Cardiac fibroblast (primary cell): ENCODE data around the gene LRBA.

Experiments used
- DNase-seq, 2 donors: peaks; one replicate each; pipeline versions ENCODE4 v3.0.0 to v3.0.0-alpha.2; 2010; ENCODE audit warnings: low read depth in 2 of 2
- H3K4me3 ChIP-seq, 2 donors: replicated peaks in 1 of 2; 1 replicate in 1 of 2; 2 replicates in 1 of 2; pipeline ENCODE4 v1.5.1; 2011; ENCODE audit warnings: low read depth in 2 of 2, low read length in 2 of 2, mild to moderate bottlenecking in 2 of 2, moderate library complexity in 1 of 2
- TF ChIP-seq, protein P1 (sequence below): IDR thresholded peaks from one replicate; pipeline ENCODE4 v1.5.1; 2011; ENCODE audit warnings: low read depth, mild to moderate bottlenecking, low read length, inconsistent platforms

The LRBA gene

DNA sequence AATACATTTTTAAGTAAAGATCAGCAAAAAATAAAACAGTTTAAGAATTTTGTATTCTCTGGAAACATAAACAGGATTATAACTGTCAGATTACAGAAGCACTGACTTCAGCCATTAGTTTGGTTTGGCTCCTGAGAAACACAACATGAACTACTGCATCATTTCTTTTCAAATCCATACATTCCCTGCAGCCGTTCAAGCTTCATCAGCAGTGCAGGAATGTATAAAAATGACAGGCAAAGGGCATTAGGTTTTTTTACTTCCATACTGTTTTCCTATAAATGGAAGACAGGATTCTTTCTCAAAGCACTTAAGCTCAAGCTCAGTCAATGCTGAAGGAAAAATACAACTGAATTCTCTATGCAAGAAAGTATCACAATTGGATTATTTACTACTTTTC lies 437.3 kb downstream of the LRBA start:
- DNase-seq, result no peak
- TF ChIP-seq, protein P1, sequence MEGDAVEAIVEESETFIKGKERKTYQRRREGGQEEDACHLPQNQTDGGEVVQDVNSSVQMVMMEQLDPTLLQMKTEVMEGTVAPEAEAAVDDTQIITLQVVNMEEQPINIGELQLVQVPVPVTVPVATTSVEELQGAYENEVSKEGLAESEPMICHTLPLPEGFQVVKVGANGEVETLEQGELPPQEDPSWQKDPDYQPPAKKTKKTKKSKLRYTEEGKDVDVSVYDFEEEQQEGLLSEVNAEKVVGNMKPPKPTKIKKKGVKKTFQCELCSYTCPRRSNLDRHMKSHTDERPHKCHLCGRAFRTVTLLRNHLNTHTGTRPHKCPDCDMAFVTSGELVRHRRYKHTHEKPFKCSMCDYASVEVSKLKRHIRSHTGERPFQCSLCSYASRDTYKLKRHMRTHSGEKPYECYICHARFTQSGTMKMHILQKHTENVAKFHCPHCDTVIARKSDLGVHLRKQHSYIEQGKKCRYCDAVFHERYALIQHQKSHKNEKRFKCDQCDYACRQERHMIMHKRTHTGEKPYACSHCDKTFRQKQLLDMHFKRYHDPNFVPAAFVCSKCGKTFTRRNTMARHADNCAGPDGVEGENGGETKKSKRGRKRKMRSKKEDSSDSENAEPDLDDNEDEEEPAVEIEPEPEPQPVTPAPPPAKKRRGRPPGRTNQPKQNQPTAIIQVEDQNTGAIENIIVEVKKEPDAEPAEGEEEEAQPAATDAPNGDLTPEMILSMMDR, result no peak
- no peak overlapping the region for H3K4me3 ChIP-seq

DNA sequence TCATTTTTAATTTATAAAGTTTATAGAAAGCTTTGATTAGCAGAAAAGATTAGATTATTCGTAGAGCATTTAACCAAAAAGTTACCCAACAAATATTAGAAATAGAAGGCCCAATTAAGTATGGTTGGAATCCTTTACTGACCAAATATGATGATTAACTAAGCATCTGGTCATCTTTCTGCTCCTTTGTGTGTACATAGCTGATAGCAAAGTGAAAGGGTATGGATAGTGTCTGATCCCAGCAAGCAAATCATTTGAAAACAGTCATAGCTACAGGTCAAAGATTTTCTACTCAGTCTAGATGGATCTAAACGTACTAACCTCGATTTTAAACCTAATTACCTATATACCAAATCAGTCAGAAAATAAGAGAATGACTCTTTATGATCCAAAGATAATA lies 440.4 kb downstream of the LRBA start:
- no peak overlapping the region for H3K4me3 ChIP-seq
- DNase-seq, result no peak
- TF ChIP-seq, protein P1, result no peak

DNA sequence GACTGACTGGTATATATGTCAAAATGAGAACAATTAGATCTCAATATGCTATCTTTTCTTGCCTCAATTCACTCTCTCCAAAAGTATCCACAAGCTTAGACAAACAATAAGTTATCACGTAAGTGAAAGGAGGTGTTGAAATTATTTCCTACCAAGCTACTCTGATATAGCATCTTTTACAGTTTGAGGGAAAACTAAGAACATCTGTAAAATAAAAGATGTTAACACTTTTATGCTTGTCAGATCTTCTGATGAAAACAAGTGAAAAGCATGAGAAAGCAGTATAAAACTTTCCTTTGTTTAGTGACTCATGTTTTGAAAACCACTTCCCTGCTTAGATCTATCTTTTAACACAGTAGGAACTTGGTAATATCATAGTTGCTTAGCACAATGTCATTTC lies 441.6 kb downstream of the LRBA start:
- TF ChIP-seq, protein P1, result no peak
- DNase-seq, result peak; percentile 28 to 55
- no peak overlapping the region for H3K4me3 ChIP-seq

DNA sequence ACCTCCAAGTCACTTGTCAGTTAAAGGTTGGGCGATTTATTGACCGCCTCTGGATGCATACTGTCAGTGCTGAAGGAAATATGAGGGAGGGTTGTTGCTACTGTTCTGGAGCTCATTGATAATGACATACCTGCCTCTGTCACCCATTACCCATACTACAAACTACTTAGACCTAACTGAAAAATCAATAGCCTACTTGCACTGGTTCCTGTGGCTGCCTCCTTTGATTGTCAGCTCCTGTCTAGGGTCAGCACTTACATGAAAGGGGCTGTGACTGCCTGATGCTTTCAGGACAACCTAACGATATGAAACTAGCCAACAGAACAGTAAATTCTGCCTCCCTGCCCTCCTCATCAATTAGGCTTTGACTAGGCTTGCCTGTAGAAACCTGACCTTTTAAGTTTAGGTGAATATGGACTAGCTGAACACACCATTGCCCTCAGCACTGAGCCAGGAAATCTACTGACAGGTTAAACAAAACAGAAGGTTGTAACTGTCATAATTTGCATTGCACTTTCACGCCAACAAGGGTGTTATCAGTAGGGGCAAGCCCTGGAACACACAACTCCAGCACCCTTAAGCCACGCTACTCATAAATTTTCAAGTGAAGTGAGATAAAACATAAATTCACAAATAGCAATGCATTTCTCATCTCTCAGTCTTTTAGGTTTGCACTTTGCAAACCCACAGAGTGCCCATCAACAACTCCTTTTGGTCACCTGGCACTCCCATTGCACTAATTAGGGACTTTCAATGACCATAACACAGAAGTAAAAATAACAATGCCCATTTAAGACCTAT lies 442.2 kb downstream of the LRBA start:
- peak in 1 of 2 donors; percentile 28 for DNase-seq
- no peak overlapping the region for H3K4me3 ChIP-seq
- TF ChIP-seq, protein P1, result no peak

DNA sequence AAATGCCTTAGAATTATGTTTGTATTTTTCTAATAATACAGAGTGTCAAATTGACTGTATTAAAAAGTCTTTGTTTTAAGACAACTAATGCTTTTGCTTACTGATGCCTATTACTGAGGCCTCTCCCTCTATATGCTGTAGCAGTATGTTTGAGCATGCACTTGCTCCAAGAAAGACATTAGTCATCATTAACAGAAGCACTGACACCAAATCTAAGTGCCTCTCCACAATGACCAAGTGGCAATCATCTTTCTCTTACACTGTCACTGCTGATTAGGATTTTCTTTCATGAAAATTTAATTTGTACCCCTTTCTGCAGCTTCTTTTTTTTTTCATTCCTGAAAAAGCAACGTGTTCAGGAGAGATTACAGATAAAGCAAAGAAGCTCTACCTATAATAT lies 444.2 kb downstream of the LRBA start:
- no peak overlapping the region for H3K4me3 ChIP-seq
- no peak for DNase-seq
- TF ChIP-seq, protein P1, result no peak

DNA sequence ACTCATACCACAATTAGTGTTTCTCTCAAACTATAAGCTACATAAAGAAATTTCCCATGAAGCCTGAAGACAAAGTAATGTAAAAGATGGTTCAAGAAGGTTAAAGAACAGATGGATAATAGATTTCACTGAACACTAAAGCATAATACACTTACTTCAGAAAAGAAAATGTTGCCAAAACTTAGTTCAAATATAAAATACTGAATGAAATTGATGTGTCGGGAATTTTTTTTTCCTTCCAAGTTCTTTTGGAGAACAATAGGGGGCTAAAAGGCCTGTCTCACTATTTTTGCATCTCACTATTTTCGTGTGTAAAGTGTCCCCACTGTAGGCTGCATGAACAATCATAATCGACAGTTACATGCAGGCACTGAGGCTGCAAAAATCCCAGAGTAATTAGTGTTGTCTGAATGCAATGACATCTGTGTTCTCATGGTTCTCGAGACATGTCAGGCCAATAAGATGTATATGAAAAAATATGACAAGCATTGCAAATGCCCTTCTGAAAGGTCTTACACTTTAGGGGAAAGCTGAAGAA lies 445.0 kb downstream of the LRBA start:
- DNase-seq, result no peak
- TF ChIP-seq, protein P1, result no peak

More for the DNA sequence above, 445.0 kb downstream of the LRBA start:
- no peak overlapping the region for H3K4me3 ChIP-seq
